SIG-M5 (cell line): ENCODE measurements around the gene INPP5B.
"Not testable (repeated sequence)": the region's sequence is repeated elsewhere in the genome, so short reads cannot be mapped to it uniquely, and the experiment has no call there.

Experiments used
- DNase-seq: peaks from one replicate; lab custom pipeline; 2025; lab: John Stamatoyannopoulos, UW

INPP5B gene

GRCh38 chr1:37947364-37947763 is 511 bp upstream of the INPP5B start:
- DNase-seq = no peak

- DNase-seq = no peak
Measured at GRCh38 chr1:37945743-37946702, 830 bp downstream of the INPP5B start.

GRCh38 chr1:37945251-37945650 is 1.6 kb downstream of the INPP5B start:
- DNase-seq = no peak

GRCh38 chr1:37944816-37945215 is 2.0 kb downstream of the INPP5B start:
- DNase-seq = no peak

GRCh38 chr1:37944086-37944763 is 2.6 kb downstream of the INPP5B start:
- no peak for DNase-seq

- no peak for DNase-seq
Measured at GRCh38 chr1:37940299-37940947, 6.4 kb downstream of the INPP5B start.

GRCh38 chr1:37936760-37937159 is 10.1 kb downstream of the INPP5B start:
- not testable (repeated sequence) for DNase-seq

GRCh38 chr1:37932759-37933158 is 14.1 kb downstream of the INPP5B start:
- DNase-seq = no peak

GRCh38 chr1:37931361-37932158 is 15.3 kb downstream of the INPP5B start:
- DNase-seq = peak; percentile 70

- no peak for DNase-seq
Measured at GRCh38 chr1:37931102-37931360, 15.8 kb downstream of the INPP5B start.

GRCh38 chr1:37930246-37931101 is 16.4 kb downstream of the INPP5B start:
- no peak for DNase-seq

- no peak for DNase-seq
Measured at GRCh38 chr1:37926038-37926924, 20.6 kb downstream of the INPP5B start.

GRCh38 chr1:37925316-37925715 is 21.5 kb downstream of the INPP5B start:
- DNase-seq = no peak

GRCh38 chr1:37923551-37923889 is 23.3 kb downstream of the INPP5B start:
- no peak for DNase-seq

- DNase-seq = peak; percentile 87
Measured at GRCh38 chr1:37922767-37923550, 23.9 kb downstream of the INPP5B start.

- no peak for DNase-seq
Measured at GRCh38 chr1:37919277-37919676, 27.6 kb downstream of the INPP5B start.

GRCh38 chr1:37915476-37916093 is 31.3 kb downstream of the INPP5B start:
- no peak for DNase-seq

- DNase-seq = no peak
Measured at GRCh38 chr1:37914719-37915475, 32.0 kb downstream of the INPP5B start.
